A673 (cell line): Measurements from ENCODE around the gene MEX3D.

Experiments
- CTCF ChIP-seq: fragments of 300-800, 200-600 bp; sonication (generic); conservative IDR thresholded peaks from 2 replicates; pipeline ENCODE4 v1.5.1; 2017; ENCODE audit warnings: low read depth, mild to moderate bottlenecking, antibody characterized with exemption, low read length, moderate library complexity, mixed read lengths
- EZH2 ChIP-seq: fragments of 200-600 bp; sonication (generic); IDR thresholded peaks from 2 replicates; pipeline ENCODE4 v1.6.1; 2017; ENCODE audit warnings: borderline replicate concordance, low read depth, mild to moderate bottlenecking, mixed read lengths, antibody characterized with exemption, low read length; ENCODE audit not compliant: poor library complexity, severe bottlenecking

- TF ChIP-seq CTCF (no peak), EZH2 (no peak)
These were observed 61.9 kb downstream of the MEX3D start for GRCh38 chr19:1505991-1506881.
